Trophoblast cell (in vitro differentiated cells and primary cell): ENCODE measurements around the gene BLTP3B.

Experiments used
- DNase-seq, 2 donors: peaks; one replicate each; pipeline ENCODE4 v3.0.0-alpha.2; 2016
- H2AFZ ChIP-seq: 2 replicates; pipeline ENCODE4 v1.6.1; 2013; ENCODE audit warnings: low read length, moderate library complexity, mild to moderate bottlenecking; ENCODE audit not compliant: insufficient read depth, poor library complexity
- H2AK5ac ChIP-seq: 2 replicates; pipeline ENCODE4 v1.6.1; 2013; ENCODE audit warnings: mild to moderate bottlenecking, low read length
- H2BK120ac ChIP-seq: 2 replicates; pipeline ENCODE4 v1.6.1; 2013; ENCODE audit warnings: low read length, mild to moderate bottlenecking, moderate library complexity; ENCODE audit not compliant: insufficient read depth, poor library complexity
- H2BK12ac ChIP-seq: 2 replicates; pipeline ENCODE4 v1.6.1; 2013; ENCODE audit warnings: mild to moderate bottlenecking, low read length, moderate library complexity
- H2BK5ac ChIP-seq: 2 replicates; pipeline ENCODE4 v1.6.1; 2013; ENCODE audit warnings: low read length, low read depth, moderate library complexity, mild to moderate bottlenecking; ENCODE audit not compliant: poor library complexity
- H3K14ac ChIP-seq: 2 replicates; pipeline ENCODE4 v1.6.1; 2013; ENCODE audit warnings: mild to moderate bottlenecking, low read length
- H3K18ac ChIP-seq: 2 replicates; pipeline ENCODE4 v1.6.1; 2013; ENCODE audit warnings: mild to moderate bottlenecking, low read length
- H3K23ac ChIP-seq: 2 replicates; pipeline ENCODE4 v1.6.1; 2013; ENCODE audit warnings: low read length
- H3K27ac ChIP-seq: 2 replicates; pipeline ENCODE4 v1.5.1; 2013; ENCODE audit warnings: low read depth, mild to moderate bottlenecking, inconsistent platforms, low read length, moderate library complexity
- H3K27me3 ChIP-seq: 2 replicates; pipeline ENCODE4 v1.6.1; 2013; ENCODE audit warnings: inconsistent platforms, mild to moderate bottlenecking, low read length, moderate library complexity; ENCODE audit not compliant: insufficient read depth
- H3K36me3 ChIP-seq, 2 experiments: 1 replicate in 1 of 2; 2 replicates in 1 of 2; pipeline ENCODE4 v1.6.1; 2013; ENCODE audit warnings: low read length in 2 of 2, mild to moderate bottlenecking in 2 of 2, moderate library complexity in 1 of 2; ENCODE audit not compliant: insufficient read depth in 2 of 2, control insufficient read depth in 1 of 2
- H3K4ac ChIP-seq: 2 replicates; pipeline ENCODE4 v1.6.1; 2013; ENCODE audit warnings: low read depth, mild to moderate bottlenecking, low read length, moderate library complexity
- H3K4me1 ChIP-seq, 2 experiments: 1 replicate in 1 of 2; 2 replicates in 1 of 2; pipeline ENCODE4 v1.6.1; 2013; ENCODE audit warnings: low read length in 2 of 2, mild to moderate bottlenecking in 2 of 2, moderate library complexity in 1 of 2; ENCODE audit not compliant: insufficient read depth in 2 of 2, control insufficient read depth in 1 of 2
- H3K4me2 ChIP-seq: 2 replicates; pipeline ENCODE4 v1.6.1; 2013; ENCODE audit warnings: inconsistent platforms, mild to moderate bottlenecking, low read length, moderate library complexity
- H3K4me3 ChIP-seq: 2 replicates; pipeline ENCODE4 v1.5.1; 2013; ENCODE audit warnings: mild to moderate bottlenecking, low read depth, low read length, inconsistent platforms
- H3K79me1 ChIP-seq: one replicate; pipeline ENCODE4 v1.6.1; 2013; ENCODE audit warnings: low read length
- H3K79me2 ChIP-seq: 2 replicates; pipeline ENCODE4 v1.6.1; 2013; ENCODE audit warnings: low read length, mild to moderate bottlenecking; ENCODE audit not compliant: control insufficient read depth, insufficient read depth, poor library complexity
- H3K9ac ChIP-seq: 2 replicates; pipeline ENCODE4 v1.6.1; 2013; ENCODE audit warnings: mild to moderate bottlenecking, low read length
- H3K9me3 ChIP-seq: 2 replicates; pipeline ENCODE4 v1.6.1; 2013; ENCODE audit warnings: low read depth, mild to moderate bottlenecking, control low read depth, inconsistent platforms, low read length; ENCODE audit not compliant: insufficient read depth
- H4K12ac ChIP-seq: 2 replicates; pipeline ENCODE4 v1.6.1; 2013; ENCODE audit warnings: low read depth, mild to moderate bottlenecking, low read length, moderate library complexity
- H4K8ac ChIP-seq: 2 replicates; pipeline ENCODE4 v1.6.1; 2013; ENCODE audit warnings: low read depth, mild to moderate bottlenecking, low read length, moderate library complexity
- H4K91ac ChIP-seq: one replicate; pipeline ENCODE4 v1.6.1; 2013; ENCODE audit warnings: low read depth, mild to moderate bottlenecking, low read length, moderate library complexity
- WGBS: extraction: QIAGEN DNeasy Blood & Tissue Kit; methylation state at CpG from one replicate; pipeline ENCODE4 v1.1.7; 2013; ENCODE audit warnings: missing lambda C conversion rate; ENCODE audit not compliant: insufficient read length, insufficient coverage; ENCODE audit errors: extremely low coverage; 5-methylcytosine and 5-hydroxymethylcytosine counted together

BLTP3B gene

GRCh38 chr12:100163416-100164152 is 20.9 kb upstream of the BLTP3B start:
- DNase-seq = peak; percentile 57 to 72
- H2AFZ ChIP-seq = no peak overlapping the region
- peak overlapping the region; percentile 28 for H3K4me2 ChIP-seq
- no peaks in the 10 kb centered on the region for H3K36me3 ChIP-seq
- no peak overlapping the region for H3K4me3 ChIP-seq
- no peak overlapping the region for H3K9ac ChIP-seq
- no peak overlapping the region for H4K91ac ChIP-seq
- no peak overlapping the region for H4K12ac ChIP-seq
- no peak overlapping the region for H3K4ac ChIP-seq
- no peak overlapping the region for H2BK120ac ChIP-seq
- H2BK12ac ChIP-seq = no peak overlapping the region
- no peak overlapping the region for H2AK5ac ChIP-seq
- no peak overlapping the region for H3K14ac ChIP-seq
- H3K27me3 ChIP-seq = no peaks in the 10 kb centered on the region
- no peak overlapping the region for H4K8ac ChIP-seq
- no peak overlapping the region for H3K18ac ChIP-seq
- H3K79me2 ChIP-seq = no peaks in the 10 kb centered on the region
- no CpG with 5 or more reads among the region's 16 CpGs for WGBS
- H3K27ac ChIP-seq = peak overlapping the region; percentile 59
- H3K9me3 ChIP-seq = peaks cover 10% of the 10 kb centered on the region
- peaks cover 9 to 12% of the 10 kb centered on the region in 2 experiments for H3K4me1 ChIP-seq
- H3K79me1 ChIP-seq = peaks cover 5% of the 10 kb centered on the region
- H3K23ac ChIP-seq = no peak overlapping the region
- no peak overlapping the region for H2BK5ac ChIP-seq

- Histone ChIP-seq H3K9ac (no peak overlapping the region), H2BK5ac (no peak overlapping the region), H3K4me1 (peaks cover 6 to 7% of the 10 kb centered on the region in 2 experiments), H4K91ac (no peak overlapping the region), H3K23ac (no peak overlapping the region), H3K79me1 (peaks cover 5% of the 10 kb centered on the region), H3K18ac (no peak overlapping the region), H2BK120ac (no peak overlapping the region), H4K8ac (no peak overlapping the region), H4K12ac (no peak overlapping the region), H3K4me2 (no peak overlapping the region), H3K27me3 (no peaks in the 10 kb centered on the region), H2AFZ (no peak overlapping the region), H3K4me3 (no peak overlapping the region), H3K14ac (no peak overlapping the region), H3K4ac (no peak overlapping the region), H2AK5ac (no peak overlapping the region), H3K79me2 (no peaks in the 10 kb centered on the region), H3K9me3 (peaks cover 6% of the 10 kb centered on the region), H3K36me3 (no peaks in the 10 kb centered on the region), H2BK12ac (no peak overlapping the region), H3K27ac (no peak overlapping the region)
- no CpG with 5 or more reads among the region's 9 CpGs for WGBS
- no peak for DNase-seq
Measured at GRCh38 chr12:100159391-100160104, 16.9 kb upstream of the BLTP3B start.

- H3K79me2 ChIP-seq = no peaks in the 10 kb centered on the region
- no peaks in the 10 kb centered on the region for H3K79me1 ChIP-seq
- H3K4me1 ChIP-seq = peaks cover 2 to 3% of the 10 kb centered on the region in 2 experiments
- WGBS = no CpG with 5 or more reads among the region's 4 CpGs
- no peak overlapping the region for H4K8ac ChIP-seq
- H2AFZ ChIP-seq = no peak overlapping the region
- DNase-seq = peak in 1 of 2 donors; percentile 9
- no peak overlapping the region for H2BK12ac ChIP-seq
- H3K4me3 ChIP-seq = no peak overlapping the region
- no peak overlapping the region for H3K9ac ChIP-seq
- H3K4me2 ChIP-seq = no peak overlapping the region
- no peak overlapping the region for H4K91ac ChIP-seq
- H3K14ac ChIP-seq = no peak overlapping the region
- no peaks in the 10 kb centered on the region for H3K36me3 ChIP-seq
- no peak overlapping the region for H4K12ac ChIP-seq
- H2BK120ac ChIP-seq = no peak overlapping the region
- H2AK5ac ChIP-seq = no peak overlapping the region
- H3K23ac ChIP-seq = no peak overlapping the region
- no peak overlapping the region for H3K4ac ChIP-seq
- H3K9me3 ChIP-seq = peaks cover 6% of the 10 kb centered on the region
- H2BK5ac ChIP-seq = no peak overlapping the region
- H3K27me3 ChIP-seq = no peaks in the 10 kb centered on the region
- H3K18ac ChIP-seq = no peak overlapping the region
- H3K27ac ChIP-seq = no peak overlapping the region
Measured at GRCh38 chr12:100158535-100158934, 15.9 kb upstream of the BLTP3B start.

- Histone ChIP-seq H2BK5ac (no peak overlapping the region), H2BK12ac (no peak overlapping the region), H3K4me2 (no peak overlapping the region), H3K9me3 (peaks cover 6% of the 10 kb centered on the region), H3K14ac (no peak overlapping the region), H3K9ac (no peak overlapping the region), H3K27ac (no peak overlapping the region), H3K23ac (no peak overlapping the region), H3K4me3 (no peak overlapping the region), H4K8ac (no peak overlapping the region), H2AFZ (no peak overlapping the region), H3K27me3 (no peaks in the 10 kb centered on the region), H3K4ac (no peak overlapping the region), H2AK5ac (no peak overlapping the region), H4K91ac (peak overlapping the region; percentile 4), H3K18ac (no peak overlapping the region), H3K4me1 (peaks cover 2% of the 10 kb centered on the region in 2 experiments), H3K79me2 (no peaks in the 10 kb centered on the region), H3K36me3 (no peaks in the 10 kb centered on the region), H3K79me1 (no peaks in the 10 kb centered on the region), H2BK120ac (no peak overlapping the region), H4K12ac (no peak overlapping the region)
- no CpG with 5 or more reads among the region's 8 CpGs for WGBS
- no peak for DNase-seq
Measured at GRCh38 chr12:100157427-100157821, 14.8 kb upstream of the BLTP3B start.
